Right atrium auricular region (tissue), 2 donors: ENCODE data around the gene GRIK4. TPM values are rescaled to one million over a fixed set of nuclear protein-coding genes. Genes with fewer than 3 reads are reported as not detected.

ENCODE experiments used
- DNase-seq: peaks from one replicate; pipeline ENCODE4 v3.0.0-alpha.2; 2019; ENCODE audit warnings: low spot score
- H3K27ac ChIP-seq, 2 donors: fragments of 200-600 bp; sonication (generic); 1 replicate in 1 of 2; 2 replicates in 1 of 2; pipeline ENCODE4 v1.5.1; 2016 to 2019
- H3K27me3 ChIP-seq, 2 donors: fragments of 200-600 bp; sonication (generic); one replicate each; pipeline versions ENCODE4 v1.5.1 to v1.6.0; 2017 to 2019
- H3K36me3 ChIP-seq: fragments of 200-600 bp; sonication (generic); one replicate; pipeline ENCODE4 v1.5.1; 2016
- H3K4me1 ChIP-seq, 2 donors: fragments of 200-600 bp; sonication (generic); one replicate each; pipeline versions ENCODE4 v1.5.1 to v1.6.0; 2017 to 2019
- H3K4me3 ChIP-seq, 2 donors: fragments of 200-600 bp; sonication (generic); 1 replicate in 1 of 2; 2 replicates in 1 of 2; pipeline ENCODE4 v1.5.1; 2017 to 2019; ENCODE audit warnings: mild to moderate bottlenecking in 1 of 2, moderate library complexity in 1 of 2
- H3K9me3 ChIP-seq, 2 donors: fragments of 200-600 bp; sonication (generic); one replicate each; pipeline ENCODE4 v1.5.1; 2019
- CTCF ChIP-seq, 2 donors: fragments of 200-600 bp; sonication (generic); IDR thresholded peaks; one replicate each; pipeline ENCODE4 v1.5.1; 2019; ENCODE audit warnings: antibody characterized with exemption in 2 of 2
- total RNA-seq, 2 donors: library from RNA; depleted of rRNA; stranded (reverse); fragments of >200 nt; gene quantifications; one replicate each; pipeline ENCODE4 v1.1.0, GENCODE V29; 2016

The GRIK4 gene
- total RNA-seq, 2 donors from 2014 or later, result 0.04 to 0.30 TPM

- no peaks in the 10 kb centered on the region for H3K36me3 ChIP-seq
- peaks cover 0 to 21% of the 10 kb centered on the region in 2 donors for H3K4me1 ChIP-seq
- DNase-seq, result no peak
- H3K27me3 ChIP-seq, result no peaks in the 10 kb centered on the region
- no peak overlapping the region for H3K4me3 ChIP-seq
- TF ChIP-seq CTCF (IDR thresholded peaks at IDR 0.05), result no peak
- no peaks in the 10 kb centered on the region for H3K9me3 ChIP-seq
- H3K27ac ChIP-seq, result no peak overlapping the region
Measured at GRCh38 chr11:121033635-121034034, 522.1 kb downstream of the GRIK4 start.

DNA sequence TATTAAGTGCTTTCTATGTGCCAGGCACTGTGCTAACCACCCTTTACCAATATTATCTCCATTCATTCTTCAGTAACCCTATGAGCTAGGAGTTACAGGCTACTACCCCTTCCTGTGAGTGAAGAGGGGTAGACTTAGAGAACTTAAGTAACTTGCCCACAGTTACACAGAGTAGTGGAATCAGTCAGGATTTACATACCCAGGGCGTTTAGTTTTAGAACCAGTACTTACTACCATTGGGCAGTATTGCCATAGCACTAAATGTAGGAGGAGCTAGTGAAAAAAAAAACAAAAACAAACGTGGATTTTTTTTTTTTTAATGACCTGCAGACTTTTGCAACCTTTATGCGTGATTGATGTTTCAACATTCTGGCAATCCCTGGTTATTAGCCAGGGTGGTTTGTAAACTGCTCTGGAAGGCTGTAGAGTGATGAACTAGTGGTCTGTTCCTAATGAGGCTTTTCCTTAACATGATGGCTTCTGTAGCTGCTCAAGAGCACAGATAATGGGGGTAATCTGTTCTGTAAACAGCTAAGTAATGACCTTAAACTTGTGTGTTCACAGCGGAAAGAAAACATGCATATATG, 523.7 kb downstream of the GRIK4 start:
- no peak for TF ChIP-seq CTCF (IDR thresholded peaks at IDR 0.05)
- no peak overlapping the region for H3K4me3 ChIP-seq
- H3K27me3 ChIP-seq, result no peaks in the 10 kb centered on the region
- no peak overlapping the region for H3K27ac ChIP-seq
- H3K36me3 ChIP-seq, result no peaks in the 10 kb centered on the region
- no peak for DNase-seq
- peaks cover 0 to 16% of the 10 kb centered on the region in 2 donors for H3K4me1 ChIP-seq
- no peaks in the 10 kb centered on the region for H3K9me3 ChIP-seq

DNA sequence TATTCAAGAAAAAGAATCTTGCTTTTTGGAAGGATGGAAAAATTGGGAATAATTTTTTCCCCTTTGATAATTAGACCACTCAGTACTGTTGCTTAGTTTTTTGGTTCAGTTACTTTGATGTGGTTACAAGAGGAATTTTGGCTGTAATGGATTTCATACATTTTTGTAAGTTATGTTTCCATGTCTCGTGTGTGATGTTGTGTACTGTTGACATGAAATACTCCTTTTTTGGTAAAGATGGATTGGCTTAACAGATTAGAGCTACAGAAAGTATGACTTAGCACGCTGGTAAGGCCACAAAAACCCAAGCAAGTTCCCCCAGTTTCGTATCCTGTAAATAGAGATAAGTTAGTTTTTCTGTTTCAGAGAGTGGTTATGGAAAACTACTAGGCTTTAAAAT, 524.2 kb downstream of the GRIK4 start:
- no peak overlapping the region for H3K27ac ChIP-seq
- no peak for TF ChIP-seq CTCF (IDR thresholded peaks at IDR 0.05)
- no peak for DNase-seq
- no peaks in the 10 kb centered on the region for H3K36me3 ChIP-seq
- no peak overlapping the region for H3K4me3 ChIP-seq
- H3K27me3 ChIP-seq, result no peaks in the 10 kb centered on the region
- no peaks in the 10 kb centered on the region for H3K9me3 ChIP-seq
- peaks cover 0 to 14% of the 10 kb centered on the region in 2 donors for H3K4me1 ChIP-seq

DNA sequence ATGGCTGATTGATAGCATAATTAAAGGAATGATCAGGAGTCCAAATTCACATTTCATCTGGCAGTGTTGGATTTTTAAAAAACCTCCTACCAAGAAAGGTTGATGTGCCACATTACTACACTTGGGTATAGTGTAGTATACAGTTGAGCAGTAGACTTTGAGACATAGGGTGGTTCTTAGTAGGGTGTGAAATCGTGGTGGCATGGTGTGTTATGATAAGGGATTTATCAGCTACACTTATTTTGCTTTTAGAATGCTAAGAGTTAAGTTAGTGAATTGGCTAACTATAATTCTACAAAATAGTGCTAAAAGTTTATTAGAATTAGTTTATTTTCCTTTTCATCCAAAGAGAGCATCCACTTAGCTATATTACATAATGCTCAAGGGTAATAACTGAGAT, 525.5 kb downstream of the GRIK4 start:
- TF ChIP-seq CTCF (IDR thresholded peaks at IDR 0.05), result no peak
- DNase-seq, result no peak
- no peaks in the 10 kb centered on the region for H3K36me3 ChIP-seq
- H3K27me3 ChIP-seq, result no peaks in the 10 kb centered on the region
- no peak overlapping the region for H3K4me3 ChIP-seq
- H3K27ac ChIP-seq, result no peak overlapping the region
- H3K4me1 ChIP-seq, result peaks cover 0 to 14% of the 10 kb centered on the region in 2 donors
- no peaks in the 10 kb centered on the region for H3K9me3 ChIP-seq

Other genes starting within 250 kb of the GRIK4 start
- 10 to 100 TPM; 11.3 to 18.7 TPM for gene TLCD5, start 186.4 kb upstream of the GRIK4 start, total RNA-seq
- gene ARHGEF12, start 175.3 kb upstream of the GRIK4 start, total RNA-seq, result 10 to 100 TPM; 84.0 to 87.2 TPM